HEK293 (cell line): Measurements from ENCODE around the gene SPATA1.

Experiments used
- CTCF ChIA-PET: fragments of 350-600 bp; formaldehyde crosslinking; extraction: SDS; loops from one replicate; lab custom pipeline; 2021; ENCODE audit warnings: antibody characterized with exemption; lab: Yijun Ruan, JAX
- POLR2A ChIA-PET: fragments of 300-600 bp; formaldehyde crosslinking; extraction: SDS; loops from one replicate; lab custom pipeline; 2020; ENCODE audit warnings: antibody characterized with exemption, inconsistent platforms; lab: Yijun Ruan, JAX
- H3K27ac ChIP-seq: fragments of 200-500 bp; sonication (Bioruptor generic); 2 replicates; pipeline ENCODE4 v1.5.1; 2014; ENCODE audit warnings: low read depth, low read length, control low read depth, inconsistent platforms; ENCODE audit errors: extremely low read depth
- H3K36me3 ChIP-seq, 2 experiments: fragments of 200-500 bp in 1 of 2; sonication (Bioruptor generic) in 1 of 2; 1 replicate in 1 of 2; 2 replicates in 1 of 2; pipeline ENCODE4 v1.5.1; 2014 to 2017; ENCODE audit warnings: inconsistent platforms in 2 of 2, low read length in 2 of 2; ENCODE audit not compliant: control insufficient read depth in 2 of 2, insufficient read depth in 1 of 2
- H3K4me1 ChIP-seq: fragments of 200-500 bp; sonication (Bioruptor generic); 2 replicates; pipeline ENCODE4 v1.5.1; 2014; ENCODE audit warnings: mild to moderate bottlenecking, low read length, inconsistent platforms; ENCODE audit not compliant: control insufficient read depth, insufficient read depth
- H3K4me3 ChIP-seq: 2 replicates; pipeline ENCODE4 v1.5.1; 2011; ENCODE audit warnings: low read depth, mild to moderate bottlenecking, control low read depth, low read length, moderate library complexity
- H3K9me3 ChIP-seq: fragments of 200-500 bp; sonication (Bioruptor generic); 2 replicates; pipeline ENCODE4 v1.5.1; 2014; ENCODE audit warnings: low read depth, low read length, inconsistent platforms; ENCODE audit not compliant: control insufficient read depth, insufficient read depth
- GLI2 ChIP-seq: fragments of 450-650 bp; formaldehyde crosslinking; IDR thresholded peaks from 2 replicates; pipeline ENCODE4; 2017; ENCODE audit warnings: missing biosample characterization, missing genetic modification characterization, low read depth, borderline replicate concordance
- HOXC10 ChIP-seq: sonication (generic); formaldehyde crosslinking; IDR thresholded peaks from 2 replicates; pipeline ENCODE4 v1.8.1; 2023; ENCODE audit warnings: mild to moderate bottlenecking, missing genetic modification reagents
- KLF9 ChIP-seq: fragments of 450-650 bp; formaldehyde crosslinking; IDR thresholded peaks from 2 replicates; pipeline ENCODE4 v1.5.1; 2016; ENCODE audit warnings: missing biosample characterization, missing genetic modification characterization, low read depth
- MYNN ChIP-seq: fragments of 450-650 bp; formaldehyde crosslinking; IDR thresholded peaks from 2 replicates; pipeline ENCODE4 v1.5.1; 2016; ENCODE audit warnings: missing biosample characterization, missing genetic modification characterization, borderline replicate concordance
- PRDM4 ChIP-seq: fragments of 450-650 bp; formaldehyde crosslinking; IDR thresholded peaks from 2 replicates; pipeline ENCODE4 v1.5.1; 2017; ENCODE audit warnings: missing biosample characterization, missing genetic modification characterization
- SP2 ChIP-seq: fragments of 450-650 bp; formaldehyde crosslinking; IDR thresholded peaks from 2 replicates; pipeline ENCODE4 v1.5.1; 2016; ENCODE audit warnings: missing biosample characterization, missing genetic modification characterization
- YY1 ChIP-seq: fragments of 450-650 bp; formaldehyde crosslinking; IDR thresholded peaks from 2 replicates; pipeline ENCODE4 v1.5.1; 2018; ENCODE audit warnings: missing biosample characterization, missing genetic modification characterization
- ZBTB17 ChIP-seq: fragments of 450-650 bp; formaldehyde crosslinking; IDR thresholded peaks from 2 replicates; pipeline ENCODE4 v1.5.1; 2016; ENCODE audit warnings: missing biosample characterization, missing genetic modification characterization
- ZNF184 ChIP-seq: fragments of 450-650 bp; IDR thresholded peaks from 2 replicates; pipeline ENCODE4 v1.5.1; 2018; ENCODE audit warnings: missing biosample characterization, mild to moderate bottlenecking, missing genetic modification characterization
- ZNF221 ChIP-seq: fragments of 450-650 bp; formaldehyde crosslinking; IDR thresholded peaks from 2 replicates; pipeline ENCODE4 v1.5.1; 2017; ENCODE audit warnings: missing biosample characterization, missing genetic modification characterization, borderline replicate concordance
- ZNF248 ChIP-seq: fragments of 450-650 bp; formaldehyde crosslinking; IDR thresholded peaks from 2 replicates; pipeline ENCODE4 v1.5.1; 2017; ENCODE audit warnings: missing biosample characterization, missing genetic modification characterization
- ZNF335 ChIP-seq: fragments of 450-650 bp; formaldehyde crosslinking; conservative IDR thresholded peaks from 2 replicates; pipeline ENCODE4 v1.5.1; 2016; ENCODE audit warnings: missing biosample characterization, missing genetic modification characterization
- ZNF366 ChIP-seq: fragments of 450-650 bp; formaldehyde crosslinking; conservative IDR thresholded peaks from 2 replicates; pipeline ENCODE4 v1.5.1; 2016; ENCODE audit warnings: missing biosample characterization, missing genetic modification characterization
- ZNF404 ChIP-seq: fragments of 450-650 bp; formaldehyde crosslinking; IDR thresholded peaks from 2 replicates; pipeline ENCODE4 v1.5.1; 2017; ENCODE audit warnings: missing biosample characterization, missing genetic modification characterization
- ZNF416 ChIP-seq: fragments of 450-650 bp; formaldehyde crosslinking; IDR thresholded peaks from 2 replicates; pipeline ENCODE4 v1.5.1; 2016; ENCODE audit warnings: missing biosample characterization, missing genetic modification characterization
- ZNF521 ChIP-seq: fragments of 450-650 bp; formaldehyde crosslinking; IDR thresholded peaks from 2 replicates; pipeline ENCODE4 v1.5.1; 2017; ENCODE audit warnings: missing biosample characterization, mild to moderate bottlenecking, missing genetic modification characterization
- ZNF529 ChIP-seq: fragments of 450-650 bp; formaldehyde crosslinking; IDR thresholded peaks from 2 replicates; pipeline ENCODE4 v1.5.1; 2017; ENCODE audit warnings: missing genetic modification characterization, missing biosample characterization; ENCODE audit not compliant: insufficient replicate concordance
- ZNF530 ChIP-seq: fragments of 450-650 bp; formaldehyde crosslinking; IDR thresholded peaks from 2 replicates; pipeline ENCODE4 v1.5.1; 2016; ENCODE audit warnings: low read depth, missing biosample characterization, missing genetic modification characterization
- ZNF561 ChIP-seq: fragments of 450-650 bp; IDR thresholded peaks from 2 replicates; pipeline ENCODE4 v1.5.1; 2018; ENCODE audit warnings: missing biosample characterization, missing genetic modification characterization, borderline replicate concordance
- ZNF624 ChIP-seq: fragments of 450-650 bp; formaldehyde crosslinking; IDR thresholded peaks from 2 replicates; pipeline ENCODE4 v1.5.1; 2017; ENCODE audit warnings: missing biosample characterization, missing genetic modification characterization
- ZNF670 ChIP-seq: fragments of 450-650 bp; formaldehyde crosslinking; IDR thresholded peaks from 2 replicates; pipeline ENCODE4 v1.5.1; 2016; ENCODE audit warnings: missing biosample characterization, missing genetic modification characterization, low read depth
- ZNF692 ChIP-seq: fragments of 450-650 bp; formaldehyde crosslinking; IDR thresholded peaks from 2 replicates; pipeline ENCODE4 v1.5.1; 2016; ENCODE audit warnings: missing biosample characterization, missing genetic modification characterization
- ZNF785 ChIP-seq: fragments of 450-650 bp; formaldehyde crosslinking; IDR thresholded peaks from 2 replicates; pipeline ENCODE4 v1.5.1; 2016; ENCODE audit warnings: missing biosample characterization, missing genetic modification characterization
- ZNF843 ChIP-seq: fragments of 450-650 bp; formaldehyde crosslinking; IDR thresholded peaks from 2 replicates; pipeline ENCODE4 v1.5.1; 2016; ENCODE audit warnings: missing biosample characterization, missing genetic modification characterization

Gene SPATA1

GRCh38 chr1:84574936-84575335, 68.8 kb downstream of the SPATA1 start:
- POLR2A ChIA-PET, result interaction anchor here (2.7 kb wide), 1 partner anchor 69 kb away, joined by 20 read pairs; the partner anchor contains the start of genes GNG5 and SPATA1
- TF ChIP-seq ZBTB17 (tag by site-specific recombination) (0 out of 2 replicates have a peak, but pooled peaks have one; percentile 11), ZNF624 (tag by site-specific recombination) (no peak), ZNF529 (tag by site-specific recombination) (no peak), GLI2 (no peak), ZNF530 (tag by site-specific recombination) (no peak), MYNN (tag by site-specific recombination) (no peak), KLF9 (no peak)
- TF ChIP-seq, all 188 proteins: peak for 1
- CTCF ChIA-PET, result interaction anchor here (0.6 to 1.5 kb wide), 4 partner anchors 14 to 339 kb away, joined by 3 to 4 read pairs (median 3); no protein-coding TSS in a partner anchor

GRCh38 chr1:84581648-84582047, 75.5 kb downstream of the SPATA1 start:
- POLR2A ChIA-PET, result interaction anchor here (1.9 kb wide), 1 partner anchor 8 kb away, joined by 11 read pairs; the partner anchor contains the start of gene CTBS
- Histone ChIP-seq H3K9me3 (no peaks in the 10 kb centered on the region), H3K36me3 (no peaks in the 10 kb centered on the region), H3K4me3 (no peak overlapping the region), H3K27ac (no peak overlapping the region), H3K4me1 (no peaks in the 10 kb centered on the region)
- no peak for TF ChIP-seq ZNF416
- no peak for TF ChIP-seq ZNF843 (tag by site-specific recombination)
- no peak for TF ChIP-seq PRDM4 (tag by site-specific recombination)
- TF ChIP-seq ZNF184 (tag by site-specific recombination), result no peak
- no peak for TF ChIP-seq ZNF221 (tag by site-specific recombination)
- no peak for TF ChIP-seq ZNF404 (tag by site-specific recombination)
- no peak for TF ChIP-seq SP2
- TF ChIP-seq ZNF248 (tag by site-specific recombination), result no peak
- no peak for TF ChIP-seq ZNF521
- TF ChIP-seq ZNF624 (tag by site-specific recombination), result no peak
- TF ChIP-seq HOXC10, result no peak
- no peak for TF ChIP-seq ZNF366
- CTCF ChIA-PET, result no interaction called here

More at GRCh38 chr1:84574936-84575335, 68.8 kb downstream of the SPATA1 start:
- no peak overlapping the region; the same call in 1 of the 2 replicates for H3K27ac ChIP-seq
- H3K4me1 ChIP-seq, result no peaks in the 10 kb centered on the region
- H3K36me3 ChIP-seq, result peaks cover 0 to 8% of the 10 kb centered on the region in 2 experiments; a peak in 1 of 3 replicates
- H3K9me3 ChIP-seq, result no peaks in the 10 kb centered on the region
- H3K4me3 ChIP-seq, result no peak overlapping the region

- ChIA-PET POLR2A (interaction anchor here (1.9 kb wide), 1 partner anchor 10 kb away, joined by 11 read pairs; the partner anchor contains the start of gene CTBS), CTCF (interaction anchor here (1.3 kb wide), 1 partner anchor 37 kb away, joined by 5 read pairs; no protein-coding TSS in a partner anchor)
- Histone ChIP-seq H3K4me3 (no peak overlapping the region), H3K36me3 (no peaks in the 10 kb centered on the region), H3K27ac (no peak overlapping the region), H3K4me1 (no peaks in the 10 kb centered on the region), H3K9me3 (no peaks in the 10 kb centered on the region)
- peak; percentile 97 for TF ChIP-seq ZNF692 (tag by site-specific recombination)
- no peak for TF ChIP-seq ZNF670 (tag by site-specific recombination)
- TF ChIP-seq ZNF366, result no peak
- TF ChIP-seq ZNF785 (tag by site-specific recombination), result no peak
- TF ChIP-seq ZNF561 (tag by site-specific recombination), result 0 out of 2 replicates have a peak, but pooled peaks have one; percentile 31
- TF ChIP-seq YY1 (tag by site-specific recombination), result 0 out of 2 replicates have a peak, but pooled peaks have one; percentile 28
- TF ChIP-seq ZBTB17 (tag by site-specific recombination), result peak; percentile 57; the same call in 1 of the 2 replicates
- TF ChIP-seq ZNF335 (tag by site-specific recombination), result 0 out of 2 replicates have a peak, but pooled peaks have one; percentile 4
Measured at GRCh38 chr1:84582802-84583587, 76.8 kb downstream of the SPATA1 start.
